H1 (cell line): ENCODE results near the gene ZC3H12C. TPM values are rescaled to one million over a fixed set of nuclear protein-coding genes. Genes with fewer than 3 reads are reported as not detected.

ENCODE experiments used
- CTCF ChIA-PET: fragments of 300-600 bp; sonication (Branson Sonifier 250); formaldehyde crosslinking; loops from one replicate; lab custom pipeline; 2021; ENCODE audit not compliant: partially characterized antibody; lab: Charles Lee
- POLR2A ChIA-PET: fragments of 300-600 bp; sonication (Branson Sonifier 250); formaldehyde crosslinking; loops from one replicate; lab custom pipeline; 2021; ENCODE audit warnings: inconsistent platforms; ENCODE audit not compliant: partially characterized antibody; lab: Charles Lee
- DNase-seq, 2 experiments: peaks; one replicate each; pipeline versions ENCODE4 v3.0.0 to v3.0.0-alpha.2; 2010 to 2022; ENCODE audit warnings: low spot score in 2 of 2, low read depth in 1 of 2, mixed read lengths in 1 of 2
- FAIRE-seq: peaks from 2 replicates; lab custom pipeline; 2011; peaks lifted over from hg19 to GRCh38; lab: Jason Lieb, UNC
- H2AFZ ChIP-seq: 2 replicates; pipeline ENCODE4 v1.8.1; 2012; ENCODE audit warnings: low read length, inconsistent platforms
- H2AK5ac ChIP-seq: 2 replicates; pipeline ENCODE4 v1.6.1; 2013; ENCODE audit warnings: low read depth, low read length
- H2BK120ac ChIP-seq: replicated peaks from 2 replicates; pipeline ENCODE3; 2013; ENCODE audit warnings: low read depth, low read length, inconsistent platforms
- H2BK12ac ChIP-seq: 2 replicates; pipeline ENCODE4 v1.6.1; 2013; ENCODE audit warnings: low read depth, low read length
- H2BK15ac ChIP-seq: 2 replicates; pipeline ENCODE4 v1.6.1; 2013; ENCODE audit warnings: low read length
- H2BK20ac ChIP-seq: 2 replicates; pipeline ENCODE4 v1.6.1; 2013; ENCODE audit warnings: low read length
- H2BK5ac ChIP-seq: 2 replicates; pipeline ENCODE4 v1.6.1; 2013; ENCODE audit warnings: low read depth, low read length
- H3K14ac ChIP-seq: 2 replicates; pipeline ENCODE4 v1.6.1; 2013; ENCODE audit warnings: inconsistent platforms; ENCODE audit not compliant: insufficient read length
- H3K18ac ChIP-seq: 2 replicates; pipeline ENCODE4 v1.6.1; 2013; ENCODE audit warnings: low read length; ENCODE audit errors: extremely low read depth
- H3K23ac ChIP-seq: 2 replicates; pipeline ENCODE4 v1.6.1; 2013; ENCODE audit warnings: inconsistent platforms; ENCODE audit not compliant: insufficient read length
- H3K23me2 ChIP-seq: 2 replicates; pipeline ENCODE4 v1.6.1; 2013; ENCODE audit warnings: low read depth, low read length
- H3K27ac ChIP-seq: 2 replicates; pipeline ENCODE4 v1.6.1; 2011; ENCODE audit warnings: low read depth, low read length, inconsistent platforms
- H3K27me3 ChIP-seq, 4 experiments: replicated peaks in 1 of 4; 1 replicate in 1 of 4; 2 replicates in 3 of 4; pipeline versions ENCODE4 v1.6.1 to v1.8.1; 2011 to 2013; ENCODE audit warnings: low read length in 3 of 4, mild to moderate bottlenecking in 3 of 4, inconsistent platforms in 2 of 4, mixed read lengths in 2 of 4, moderate library complexity in 1 of 4; ENCODE audit not compliant: control insufficient read depth in 3 of 4, insufficient read depth in 3 of 4; ENCODE audit errors: extremely low read depth in 1 of 4
- H3K36me3 ChIP-seq, 4 experiments: 2 replicates each; pipeline versions ENCODE4 v1.6.1 to v1.8.1; 2011 to 2013; ENCODE audit warnings: mild to moderate bottlenecking in 4 of 4, low read length in 3 of 4, moderate library complexity in 2 of 4, control low read depth in 1 of 4, inconsistent platforms in 1 of 4; ENCODE audit not compliant: insufficient read depth in 4 of 4, control insufficient read depth in 2 of 4
- H3K4ac ChIP-seq: replicated peaks from 2 replicates; pipeline ENCODE3; 2013; ENCODE audit warnings: low read length, low read depth, mixed read lengths, inconsistent platforms; ENCODE audit not compliant: insufficient read length
- H3K4me1 ChIP-seq, 4 experiments: replicated peaks in 1 of 4; 1 replicate in 1 of 4; 2 replicates in 3 of 4; pipeline versions ENCODE4 v1.6.1 to v1.8.1; 2011 to 2013; ENCODE audit warnings: low read length in 3 of 4, inconsistent platforms in 2 of 4, mixed read lengths in 1 of 4; ENCODE audit not compliant: insufficient read depth in 4 of 4, control insufficient read depth in 3 of 4
- H3K4me2 ChIP-seq, 2 experiments: 2 replicates each; pipeline versions ENCODE4 v1.6.1 to v1.8.1; 2011 to 2013; ENCODE audit warnings: low read depth in 2 of 2, low read length in 2 of 2, control low read depth in 1 of 2, inconsistent platforms in 1 of 2, mild to moderate bottlenecking in 1 of 2; ENCODE audit not compliant: insufficient read depth in 1 of 2
- H3K4me3 ChIP-seq, 4 experiments: fragments of 200-600, 300-600 bp in 1 of 4; sonication (generic), shearing (Covaris generic), sonication (Bioruptor Twin) in 1 of 4; 2 replicates each; pipeline versions ENCODE4 v1.5.1 to v1.8.1; 2011 to 2016; ENCODE audit warnings: low read length in 4 of 4, low read depth in 3 of 4, control low read depth in 2 of 4, inconsistent platforms in 2 of 4, mild to moderate bottlenecking in 2 of 4, mixed read lengths in 1 of 4, moderate library complexity in 1 of 4; ENCODE audit not compliant: insufficient read depth in 2 of 4; ENCODE audit errors: extremely low read depth in 1 of 4
- H3K56ac ChIP-seq: replicated peaks from 2 replicates; pipeline ENCODE3; 2013; ENCODE audit warnings: low read depth, mild to moderate bottlenecking, mixed read lengths, low read length, inconsistent platforms; ENCODE audit not compliant: insufficient read length
- H3K79me1 ChIP-seq: 2 replicates; pipeline ENCODE4 v1.6.1; 2013; ENCODE audit warnings: low read depth, low read length, control low read depth
- H3K79me2 ChIP-seq, 2 experiments: 2 replicates each; pipeline versions ENCODE4 v1.6.1 to v1.8.1; 2012 to 2013; ENCODE audit warnings: low read length in 2 of 2, mild to moderate bottlenecking in 2 of 2, inconsistent platforms in 1 of 2; ENCODE audit not compliant: insufficient read depth in 2 of 2, control insufficient read depth in 1 of 2
- H3K9ac ChIP-seq, 4 experiments: replicated peaks in 1 of 4; 1 replicate in 1 of 4; 2 replicates in 3 of 4; pipeline versions ENCODE4 v1.6.1 to v1.8.1; 2011 to 2013; ENCODE audit warnings: low read depth in 3 of 4, low read length in 3 of 4, control low read depth in 2 of 4, mild to moderate bottlenecking in 2 of 4, moderate library complexity in 2 of 4, inconsistent platforms in 1 of 4; ENCODE audit errors: extremely low read depth in 1 of 4
- H3K9me3 ChIP-seq, 2 experiments: 2 replicates each; pipeline versions ENCODE4 v1.6.1 to v1.8.1; 2012 to 2013; ENCODE audit warnings: mild to moderate bottlenecking in 2 of 2, moderate library complexity in 2 of 2, control low read depth in 1 of 2, inconsistent platforms in 1 of 2, low read depth in 1 of 2, low read length in 1 of 2, mixed read lengths in 1 of 2; ENCODE audit not compliant: insufficient read depth in 2 of 2
- H4K20me1 ChIP-seq, 2 experiments: replicated peaks in 1 of 2; 2 replicates each; pipeline versions ENCODE3 to v1.8.1; 2011 to 2013; ENCODE audit warnings: inconsistent platforms in 2 of 2, low read length in 2 of 2, mild to moderate bottlenecking in 1 of 2; ENCODE audit not compliant: insufficient read depth in 2 of 2, control insufficient read depth in 1 of 2
- H4K5ac ChIP-seq: 2 replicates; pipeline ENCODE4 v1.6.1; 2013; ENCODE audit warnings: low read length, low read depth, mixed read lengths, inconsistent platforms; ENCODE audit not compliant: insufficient read length
- H4K8ac ChIP-seq: 2 replicates; pipeline ENCODE4 v1.8.0; 2013; ENCODE audit warnings: mild to moderate bottlenecking, moderate library complexity, low read length, inconsistent platforms; ENCODE audit not compliant: insufficient read depth; ENCODE audit errors: extremely low read depth
- H4K91ac ChIP-seq: replicated peaks from 2 replicates; pipeline ENCODE3; 2013; ENCODE audit warnings: low read length, mixed read lengths, inconsistent platforms; ENCODE audit not compliant: insufficient read length
- GTF2F1 ChIP-seq: IDR thresholded peaks from 2 replicates; pipeline ENCODE4 v1.6.1; 2012; ENCODE audit warnings: low read depth, low read length, improper control_type of control experiment, borderline replicate concordance
- KDM5A ChIP-seq: fragments of 200-600 bp; IDR thresholded peaks from 2 replicates; pipeline ENCODE4 v1.7.1; 2012; ENCODE audit warnings: mild to moderate bottlenecking, low read length, inconsistent platforms, mixed read lengths
- NANOG ChIP-seq: IDR thresholded peaks from 2 replicates; pipeline ENCODE4 v1.6.1; 2011; ENCODE audit warnings: low read length, low read depth, mild to moderate bottlenecking, inconsistent platforms; ENCODE audit not compliant: insufficient read depth, poor library complexity, severe bottlenecking
- SAP30 ChIP-seq: fragments of 300-600 bp; sonication (generic); IDR thresholded peaks from 2 replicates; pipeline ENCODE4 v1.7.1; 2012; ENCODE audit warnings: low read length, moderate library complexity, mild to moderate bottlenecking, inconsistent platforms; ENCODE audit not compliant: insufficient read depth, insufficient replicate concordance
- SP1 ChIP-seq: IDR thresholded peaks from 2 replicates; pipeline ENCODE4 v1.6.1; 2011; ENCODE audit warnings: low read depth, low read length
- polyA plus RNA-seq, 7 experiments: library from polyadenylated mRNA; depleted of rRNA in 3 of 7; stranded (reverse) in 5 of 7; unstranded in 2 of 7; fragments of >200 nt in 5 of 7; fragments of 200-250 nt in 2 of 7; gene quantifications; 1 replicate in 5 of 7; 2 replicates in 1 of 7; 4 replicates in 1 of 7; pipeline versions ENCODE4 v1.2.1 to v1.2.3, GENCODE V29; 2011 to 2013; ENCODE audit warnings: missing spikeins in 2 of 7, mixed read lengths in 2 of 7
- total RNA-seq: library from RNA; stranded (reverse); fragmentation: NEBNext Ultra II Directional; extraction: Animal tissue kit (Norgen Biotek cat#: 25700); gene quantifications from 2 replicates; pipeline ENCODE4 v1.2.1, GENCODE V29; 2021
- TF ChIP-seq, protein P1 (sequence below): IDR thresholded peaks from 2 replicates; pipeline ENCODE4 v1.6.1; 2011; ENCODE audit warnings: low read depth, mild to moderate bottlenecking, low read length; ENCODE audit not compliant: insufficient read depth

The ZC3H12C gene
- total and polyA plus RNA-seq, 2 of the 8 experiments (the other 6 are each of a cell fraction or from before 2014, with no cell fraction given) = 2.0 to 2.7 TPM

DNA sequence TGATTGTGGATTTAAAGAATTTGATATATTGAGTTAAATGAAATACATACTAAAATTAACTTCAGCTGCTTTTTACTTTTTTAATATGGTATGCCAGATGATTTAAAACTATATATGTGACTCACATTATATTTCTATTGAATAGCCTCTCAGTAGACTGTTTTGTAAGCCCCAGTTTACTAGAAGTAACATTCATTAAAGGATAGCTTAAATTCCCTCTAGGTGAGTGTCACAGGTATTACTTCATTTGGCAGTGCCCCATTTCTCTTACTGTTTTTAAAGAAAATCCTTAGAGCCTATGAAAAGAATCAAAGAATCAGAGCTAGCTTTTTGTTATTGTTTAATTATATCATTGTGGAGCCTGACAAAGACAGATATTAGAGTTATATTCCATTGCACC is 48.6 kb downstream of the ZC3H12C start:
- Histone ChIP-seq H3K4me2 (no peak overlapping the region), H2AFZ (no peak overlapping the region), H3K4me3 (no peak overlapping the region), H2BK120ac (no peak overlapping the region), H4K91ac (no peak overlapping the region), H2AK5ac (no peak overlapping the region), H4K8ac (no peak overlapping the region), H3K9me3 (no peaks in the 10 kb centered on the region), H2BK5ac (no peak overlapping the region), H3K79me1 (no peaks in the 10 kb centered on the region), H4K20me1 (no peaks in the 10 kb centered on the region), H3K14ac (no peak overlapping the region), H3K56ac (no peak overlapping the region), H2BK15ac (no peak overlapping the region), H3K4ac (no peak overlapping the region), H3K4me1 (no peaks in the 10 kb centered on the region), H3K18ac (no peak overlapping the region), H4K5ac (no peak overlapping the region), H3K79me2 (no peaks in the 10 kb centered on the region; a peak in 1 of 4 replicates), H3K27ac (no peak overlapping the region), H2BK20ac (no peak overlapping the region), H3K23me2 (no peaks in the 10 kb centered on the region), H3K9ac (no peak overlapping the region), H3K23ac (no peak overlapping the region), H3K27me3 (no peaks in the 10 kb centered on the region), H2BK12ac (no peak overlapping the region), H3K36me3 (no peaks in the 10 kb centered on the region)
- POLR2A ChIA-PET = no interaction called here
- DNase-seq (no peak), FAIRE-seq (no peak)
- CTCF ChIA-PET = interaction anchor here (0.6 kb wide), 1 partner anchor 14 kb away, joined by 3 read pairs; no protein-coding TSS in a partner anchor
- TF ChIP-seq SAP30 (no peak), GTF2F1 (no peak), KDM5A (no peak), SP1 (no peak), NANOG (no peak)
- TF ChIP-seq, protein P1, sequence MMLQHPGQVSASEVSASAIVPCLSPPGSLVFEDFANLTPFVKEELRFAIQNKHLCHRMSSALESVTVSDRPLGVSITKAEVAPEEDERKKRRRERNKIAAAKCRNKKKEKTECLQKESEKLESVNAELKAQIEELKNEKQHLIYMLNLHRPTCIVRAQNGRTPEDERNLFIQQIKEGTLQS = no peak
